Prostate gland (tissue), 2 donors: ENCODE measurements around the gene DMD. TPM values are rescaled to one million over a fixed set of nuclear protein-coding genes. Genes with fewer than 3 reads are reported as not detected.

Experiments used
- DNase-seq: peaks from one replicate; pipeline ENCODE4 v3.0.0-alpha.2; 2019; ENCODE audit warnings: low spot score
- H3K27ac ChIP-seq, 2 donors: fragments of 200-600 bp; sonication (generic); 2 replicates each; pipeline ENCODE4 v1.5.1; 2017 to 2019
- H3K27me3 ChIP-seq: fragments of 200-600 bp; sonication (generic); replicated peaks from 2 replicates; pipeline ENCODE4 v1.5.1; 2019; ENCODE audit not compliant: insufficient read depth
- H3K36me3 ChIP-seq, 2 donors: fragments of 200-600 bp; sonication (generic); 1 replicate in 1 of 2; 2 replicates in 1 of 2; pipeline versions ENCODE4 v1.5.1 to v1.8.1; 2017 to 2019
- H3K4me1 ChIP-seq: fragments of 200-600 bp; sonication (generic); replicated peaks from 2 replicates; pipeline ENCODE4 v1.5.1; 2019
- H3K4me3 ChIP-seq, 2 donors: fragments of 200-600 bp; sonication (generic); 2 replicates each; pipeline ENCODE4 v1.5.1; 2017 to 2019
- H3K9me3 ChIP-seq: fragments of 200-600 bp; sonication (generic); 2 replicates; pipeline ENCODE4 v1.5.1; 2017
- POLR2A ChIP-seq: fragments of 450-650 bp; IDR thresholded peaks from one replicate; pipeline ENCODE4 v1.6.1; 2016; ENCODE audit warnings: antibody characterized with exemption, mild to moderate bottlenecking
- POLR2AphosphoS5 ChIP-seq: sonication (generic); formaldehyde crosslinking; IDR thresholded peaks from one replicate; pipeline ENCODE4 v1.6.1; 2017; ENCODE audit warnings: antibody characterized with exemption
- WGBS: methylation state at CpG from one replicate; pipeline ENCODE4 v1.1.5; 2018; 5-methylcytosine and 5-hydroxymethylcytosine counted together
- intact Hi-C: fragments of 100-400 bp; cut with DNase I; formaldehyde crosslinking; loops from one replicate; pipeline ENCODE4 v1.14.2; 2022
- total RNA-seq, 2 donors: library from RNA; depleted of rRNA; stranded (reverse); fragments of >200 nt; gene quantifications; one replicate each; pipeline ENCODE4 v1.1.0, GENCODE V29; 2016
- TF ChIP-seq, protein P1 (sequence below), 4 experiments: fragments of 200-600 bp in 2 of 4; fragments of 450-650 bp in 2 of 4; sonication (generic) in 2 of 4; IDR thresholded peaks; 1 replicate in 3 of 4; 2 replicates in 1 of 4; pipeline ENCODE4 v1.5.1; 2016 to 2019; ENCODE audit warnings: antibody characterized with exemption in 4 of 4, mild to moderate bottlenecking in 2 of 4, moderate library complexity in 2 of 4

The DMD gene
- total RNA-seq, 2 donors from 2014 or later, result 17.6 to 34.8 TPM

- intact Hi-C loops, result no loop called here
- 93% methylated on average over 2 of the region's 2 CpGs for WGBS
- Histone ChIP-seq H3K27me3 (no peaks in the 10 kb centered on the region), H3K36me3 (no peaks in the 10 kb centered on the region), H3K4me1 (no peaks in the 10 kb centered on the region), H3K4me3 (no peak overlapping the region), H3K9me3 (no peaks in the 10 kb centered on the region), H3K27ac (no peak overlapping the region)
- TF ChIP-seq, protein P1, sequence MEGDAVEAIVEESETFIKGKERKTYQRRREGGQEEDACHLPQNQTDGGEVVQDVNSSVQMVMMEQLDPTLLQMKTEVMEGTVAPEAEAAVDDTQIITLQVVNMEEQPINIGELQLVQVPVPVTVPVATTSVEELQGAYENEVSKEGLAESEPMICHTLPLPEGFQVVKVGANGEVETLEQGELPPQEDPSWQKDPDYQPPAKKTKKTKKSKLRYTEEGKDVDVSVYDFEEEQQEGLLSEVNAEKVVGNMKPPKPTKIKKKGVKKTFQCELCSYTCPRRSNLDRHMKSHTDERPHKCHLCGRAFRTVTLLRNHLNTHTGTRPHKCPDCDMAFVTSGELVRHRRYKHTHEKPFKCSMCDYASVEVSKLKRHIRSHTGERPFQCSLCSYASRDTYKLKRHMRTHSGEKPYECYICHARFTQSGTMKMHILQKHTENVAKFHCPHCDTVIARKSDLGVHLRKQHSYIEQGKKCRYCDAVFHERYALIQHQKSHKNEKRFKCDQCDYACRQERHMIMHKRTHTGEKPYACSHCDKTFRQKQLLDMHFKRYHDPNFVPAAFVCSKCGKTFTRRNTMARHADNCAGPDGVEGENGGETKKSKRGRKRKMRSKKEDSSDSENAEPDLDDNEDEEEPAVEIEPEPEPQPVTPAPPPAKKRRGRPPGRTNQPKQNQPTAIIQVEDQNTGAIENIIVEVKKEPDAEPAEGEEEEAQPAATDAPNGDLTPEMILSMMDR (IDR thresholded peaks at IDR 0.05), result no peak
- TF ChIP-seq POLR2AphosphoS5 (no peak), POLR2A (no peak)
- DNase-seq, result no peak
These were observed 1791.0 kb downstream of the DMD start for GRCh38 chrX:31420302-31420701.

GRCh38 chrX:31397119-31397518 is 1814.2 kb downstream of the DMD start:
- Histone ChIP-seq H3K27me3 (no peaks in the 10 kb centered on the region), H3K9me3 (no peaks in the 10 kb centered on the region), H3K4me3 (no peak overlapping the region), H3K36me3 (no peaks in the 10 kb centered on the region), H3K4me1 (no peaks in the 10 kb centered on the region), H3K27ac (no peak overlapping the region)
- no peak for DNase-seq
- TF ChIP-seq, protein P1 (IDR thresholded peaks at IDR 0.05), result no peak
- no peak for TF ChIP-seq POLR2AphosphoS5
- TF ChIP-seq POLR2A, result no peak
- 66% methylated on average over 3 of the region's 3 CpGs for WGBS
- intact Hi-C loops, result no loop called here

DNA sequence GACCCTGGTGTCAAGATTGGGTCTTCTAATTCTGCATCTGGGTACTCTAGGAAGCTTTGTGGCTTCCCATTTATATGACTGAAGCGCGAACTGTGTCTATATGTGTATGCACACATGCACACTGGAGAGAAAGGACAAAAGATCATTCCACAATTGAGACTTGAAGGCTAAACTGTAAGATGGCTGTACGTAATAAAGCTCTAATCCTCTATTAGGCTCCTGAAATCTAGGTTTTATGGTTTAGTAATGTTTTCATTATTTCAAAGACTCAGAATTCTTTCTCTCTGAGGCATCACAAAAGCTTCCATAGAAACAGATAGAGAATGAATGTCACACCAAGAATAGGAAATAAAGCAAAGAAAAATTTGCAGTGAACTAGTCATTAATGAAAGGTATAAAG is 1818.8 kb downstream of the DMD start:
- Histone ChIP-seq H3K4me1 (no peaks in the 10 kb centered on the region), H3K27ac (no peak overlapping the region), H3K36me3 (no peaks in the 10 kb centered on the region), H3K27me3 (no peaks in the 10 kb centered on the region), H3K9me3 (no peaks in the 10 kb centered on the region), H3K4me3 (no peak overlapping the region)
- no peak for TF ChIP-seq POLR2A
- TF ChIP-seq, protein P1 (IDR thresholded peaks at IDR 0.05), result no peak
- no peak for DNase-seq
- intact Hi-C loops, result no loop called here
- WGBS, result 93% methylated on average over 3 of the region's 3 CpGs

DNA sequence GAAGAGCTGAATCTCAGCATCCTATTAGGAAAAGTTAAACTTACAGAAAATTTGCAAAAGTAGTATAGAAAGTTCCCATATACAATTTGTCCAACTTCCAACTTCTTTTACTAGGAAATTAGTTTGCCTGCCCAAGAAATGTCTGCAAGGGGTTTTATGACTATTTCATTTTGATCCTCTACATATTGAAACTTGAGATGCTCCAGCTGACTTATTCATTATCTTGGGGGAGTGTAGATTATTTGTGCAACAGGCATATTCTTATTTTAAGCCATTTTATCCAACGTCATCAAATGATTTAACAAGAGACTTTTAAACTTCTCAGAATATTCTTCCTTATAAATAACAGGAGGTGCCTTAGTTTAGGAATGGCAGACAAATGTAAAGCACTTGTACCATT is 1822.4 kb downstream of the DMD start:
- no peak overlapping the region for H3K27ac ChIP-seq
- WGBS, result 38% methylated on average over 1 of the region's 1 CpG
- no peaks in the 10 kb centered on the region for H3K4me1 ChIP-seq
- intact Hi-C loops, result no loop called here
- no peaks in the 10 kb centered on the region for H3K36me3 ChIP-seq
- H3K4me3 ChIP-seq, result no peak overlapping the region
- H3K9me3 ChIP-seq, result no peaks in the 10 kb centered on the region
- H3K27me3 ChIP-seq, result no peaks in the 10 kb centered on the region
- TF ChIP-seq, protein P1 (IDR thresholded peaks at IDR 0.05), result no peak
- TF ChIP-seq POLR2A (no peak), POLR2AphosphoS5 (no peak)
- no peak for DNase-seq

DNA sequence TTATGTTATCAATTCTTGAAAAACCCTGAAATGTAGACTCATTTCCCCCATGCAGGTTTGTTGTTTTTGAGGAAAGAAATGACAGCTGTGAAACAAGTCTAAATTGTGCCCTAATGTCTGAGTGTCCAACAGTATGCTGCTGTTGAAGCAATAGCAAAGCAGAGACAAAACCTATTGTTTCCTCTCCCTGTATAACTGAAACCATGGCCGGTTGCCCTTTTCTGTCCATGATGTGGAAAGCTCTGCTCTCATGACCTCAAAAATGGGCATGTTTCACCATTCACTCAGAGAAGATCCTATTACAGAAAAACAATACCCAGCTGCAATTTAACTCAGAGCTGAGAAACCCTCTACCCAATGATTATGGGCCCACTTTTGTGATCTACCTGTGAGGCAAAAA is 1826.9 kb downstream of the DMD start:
- no peaks in the 10 kb centered on the region for H3K27me3 ChIP-seq
- H3K4me1 ChIP-seq, result no peaks in the 10 kb centered on the region
- no peak overlapping the region for H3K4me3 ChIP-seq
- intact Hi-C loops, result no loop called here
- DNase-seq, result no peak
- no peaks in the 10 kb centered on the region for H3K36me3 ChIP-seq
- H3K9me3 ChIP-seq, result no peaks in the 10 kb centered on the region
- no peak overlapping the region for H3K27ac ChIP-seq
- WGBS, result 100% methylated on average over 1 of the region's 1 CpG
- TF ChIP-seq POLR2A, result no peak
- TF ChIP-seq, protein P1 (IDR thresholded peaks at IDR 0.05), result no peak
- no peak for TF ChIP-seq POLR2AphosphoS5
